K562 (cell line): ENCODE results near the gene RYR3. TPM values are rescaled to one million over a fixed set of nuclear protein-coding genes. Genes with fewer than 3 reads are reported as not detected.

Experiments used
- ATAC-seq: fragments of 200-7000 bp; cut with Tn5 transposase; 3 replicates; pipeline ENCODE4 v1.9.1; 2020; ENCODE audit warnings: moderate library complexity
- BruUV-seq: library from RNA; stranded (reverse); fragments of 400-500 nt; replicated peaks from 2 replicates; lab custom pipeline; 2021; lab: Mats Ljungman, UMichigan
- CTCF ChIA-PET: fragments of 300-600 bp; formaldehyde crosslinking; extraction: SDS; loops from one replicate; lab custom pipeline; 2021; ENCODE audit warnings: low intra/inter-chr PET ratio; lab: Yijun Ruan, JAX
- POLR2A ChIA-PET: fragments of 300-600, 350-650 bp; sonication (Branson Sonifier 250); formaldehyde crosslinking; extraction: SDS; loops from one replicate; lab custom pipeline; 2021; ENCODE audit warnings: antibody characterized with exemption, inconsistent platforms; lab: Yijun Ruan, JAX
- DNase-seq, 4 experiments: peaks; one replicate each; pipeline versions ENCODE4 v3.0.0 to v3.0.0-alpha.2; 2011 to 2018; ENCODE audit warnings: low spot score in 3 of 4, mixed read lengths in 3 of 4; ENCODE audit errors: extremely low read depth in 1 of 4
- FAIRE-seq: peaks from 2 replicates; lab custom pipeline; 2011; peaks lifted over from hg19 to GRCh38; lab: Jason Lieb, UNC
- H2AFZ ChIP-seq: 2 replicates; pipeline ENCODE4 v1.6.0; 2011; ENCODE audit warnings: low read depth, low read length, control low read depth, inconsistent platforms
- H3K27ac ChIP-seq: fragments of 200-600 bp; 3 replicates; pipeline ENCODE4 v1.8.0; 2011; ENCODE audit warnings: low read depth, mild to moderate bottlenecking, control low read depth, inconsistent platforms, low read length, moderate library complexity, mixed read lengths; ENCODE audit errors: extremely low read depth
- H3K27me3 ChIP-seq, 2 experiments: fragments of 300-600 bp in 1 of 2; 2 replicates in 1 of 2; 3 replicates in 1 of 2; pipeline versions ENCODE4 v1.6.0 to v1.8.0; 2011; ENCODE audit warnings: inconsistent platforms in 2 of 2, low read length in 2 of 2, mild to moderate bottlenecking in 1 of 2, mixed read lengths in 1 of 2, moderate library complexity in 1 of 2; ENCODE audit not compliant: control insufficient read depth in 2 of 2, insufficient read depth in 2 of 2
- H3K36me3 ChIP-seq: fragments of 300-600 bp; 3 replicates; pipeline ENCODE4 v1.8.0; 2011; ENCODE audit warnings: mild to moderate bottlenecking, low read length, inconsistent platforms; ENCODE audit not compliant: control insufficient read depth, insufficient read depth
- H3K4me1 ChIP-seq, 2 experiments: fragments of 200-600 bp in 1 of 2; replicated peaks in 1 of 2; 2 replicates in 1 of 2; 3 replicates in 1 of 2; pipeline versions ENCODE4 v1.5.1 to v1.8.0; 2011; ENCODE audit warnings: inconsistent platforms in 2 of 2, low read length in 2 of 2, mild to moderate bottlenecking in 1 of 2, mixed read lengths in 1 of 2, moderate library complexity in 1 of 2; ENCODE audit not compliant: control insufficient read depth in 2 of 2, insufficient read depth in 2 of 2
- H3K4me2 ChIP-seq: 2 replicates; pipeline ENCODE4 v1.6.1; 2011; ENCODE audit warnings: low read length, control low read depth, inconsistent platforms, mixed read lengths; ENCODE audit not compliant: insufficient read depth
- H3K4me3 ChIP-seq: fragments of 200-600 bp; sonication (generic), shearing (Covaris generic); 2 replicates; pipeline ENCODE4 v1.5.1; 2016; ENCODE audit warnings: control low read depth, inconsistent platforms
- H3K79me2 ChIP-seq: fragments of 200-600 bp; 3 replicates; pipeline ENCODE4 v1.8.0; 2011; ENCODE audit warnings: low read length, inconsistent platforms; ENCODE audit not compliant: control insufficient read depth, insufficient read depth
- H3K9ac ChIP-seq, 2 experiments: 2 replicates each; pipeline versions ENCODE4 v1.6.0 to v1.6.1; 2011; ENCODE audit warnings: low read depth in 2 of 2, low read length in 2 of 2, control low read depth in 1 of 2, inconsistent platforms in 1 of 2, mild to moderate bottlenecking in 1 of 2, mixed read lengths in 1 of 2; ENCODE audit not compliant: insufficient read depth in 1 of 2
- H3K9me1 ChIP-seq: one replicate; pipeline ENCODE4 v1.6.0; 2011; ENCODE audit warnings: inconsistent platforms, mild to moderate bottlenecking, low read length, moderate library complexity; ENCODE audit not compliant: control insufficient read depth, insufficient read depth
- H3K9me3 ChIP-seq: replicated peaks from 2 replicates; pipeline ENCODE4 v1.5.1; 2011; ENCODE audit warnings: low read depth, low read length, inconsistent platforms; ENCODE audit not compliant: control insufficient read depth, insufficient read depth
- H4K20me1 ChIP-seq: replicated peaks from 2 replicates; pipeline ENCODE4 v1.6.1; 2011; ENCODE audit warnings: low read length, inconsistent platforms, mixed read lengths; ENCODE audit not compliant: control insufficient read depth, insufficient read depth
- RB1 ChIP-seq: fragments of 450-650 bp; IDR thresholded peaks from 2 replicates; pipeline ENCODE4 v1.6.1; 2017; ENCODE audit warnings: low read depth, mild to moderate bottlenecking
- THRAP3 ChIP-seq: fragments of 450-650 bp; IDR thresholded peaks from 2 replicates; pipeline ENCODE4 v1.6.1; 2016; ENCODE audit warnings: mild to moderate bottlenecking, inconsistent platforms, borderline replicate concordance
- ZNF318 ChIP-seq, 2 experiments: fragments of 450-650 bp; IDR thresholded peaks; 2 replicates each; pipeline ENCODE4 v1.6.1; 2016; ENCODE audit warnings: mild to moderate bottlenecking in 2 of 2, borderline replicate concordance in 1 of 2, low read depth in 1 of 2, moderate library complexity in 1 of 2
- WGBS: fragments of 100-300 bp; shearing (Covaris generic); methylation state at CpG from one replicate; pipeline ENCODE4 v1.1.6; 2016; ENCODE audit warnings: low coverage, mixed read lengths; ENCODE audit not compliant: insufficient coverage; ENCODE audit errors: missing lambda C conversion rate; 5-methylcytosine and 5-hydroxymethylcytosine counted together
- in situ Hi-C: fragments of 300-500 bp; cut with MboI; formaldehyde crosslinking; loops from 4 replicates; pipeline ENCODE4 v1.15.0; 2018; ENCODE audit warnings: inconsistent platforms, mixed read lengths
- intact Hi-C: fragments of 100-400 bp; cut with micrococcal nuclease; formaldehyde crosslinking; loops from 2 replicates; pipeline ENCODE4 v1.14.2; 2022
- polyA plus RNA-seq, 8 experiments: library from polyadenylated mRNA; depleted of rRNA in 4 of 8; stranded (reverse) in 5 of 8; unstranded in 3 of 8; fragments of >200 nt; fragmentation: Nextera tagmentation in 2 of 8; fragmentation: Illumina TruSeq in 1 of 8; extraction: Ambion mirVana in 2 of 8; extraction: Trizol in 1 of 8; gene quantifications; 2 replicates each; pipeline versions ENCODE4 v1.2.1 to v1.2.3, GENCODE V29; 2011 to 2014; ENCODE audit warnings: inconsistent platforms in 1 of 8, missing spikeins in 1 of 8
- total RNA-seq, 7 experiments: library from RNA; depleted of rRNA in 6 of 7; stranded (reverse); fragments of >200 nt in 6 of 7; fragmentation: Illumina TruSeq in 2 of 7; extraction: Trizol in 2 of 7; gene quantifications; 2 replicates each; pipeline versions ENCODE4 v1.2.1 to v1.2.3, GENCODE V29; 2011 to 2021; ENCODE audit warnings: low replicate concordance in 1 of 7
- TF ChIP-seq, protein P1 (sequence below): fragments of 250-450 bp; sonication (Bioruptor Pico); IDR thresholded peaks from 2 replicates; pipeline ENCODE4 v1.4.0; 2020

RYR3 gene
- total and polyA plus RNA-seq, 9 of the 15 experiments (the other 6 are each of a cell fraction or from before 2014, with no cell fraction given), result 0.04 TPM; not detected in 8

GRCh38 chr15:33680336-33680735, 369.6 kb downstream of the RYR3 start:
- BruUV-seq, result no TSS peak
- DNase-seq (no peak), FAIRE-seq (no peak), ATAC-seq (no peak)
- in situ Hi-C loops (no loop called here), intact Hi-C loops (no loop called here)
- H3K9ac ChIP-seq, result no peak overlapping the region
- H3K4me1 ChIP-seq, result peaks cover 0 to 3% of the 10 kb centered on the region in 2 experiments; a peak in 3 of 5 replicates
- no peak overlapping the region for H3K4me3 ChIP-seq
- no peak overlapping the region for H2AFZ ChIP-seq
- ChIA-PET CTCF (no interaction called here), POLR2A (interaction anchor here (1.0 kb wide), 1 partner anchor 15 kb away, joined by 3 read pairs; no protein-coding TSS in a partner anchor)
- no peaks in the 10 kb centered on the region for H3K9me3 ChIP-seq
- H3K4me2 ChIP-seq, result no peak overlapping the region
- no peak overlapping the region for H3K27ac ChIP-seq
- H4K20me1 ChIP-seq, result no peaks in the 10 kb centered on the region; the same call in 1 of the 2 replicates
- 3% methylated on average over 5 of the region's 5 CpGs for WGBS
- no peak for TF ChIP-seq RB1
- TF ChIP-seq THRAP3, result no peak
- TF ChIP-seq ZNF318 (IDR thresholded peaks at IDR 0.05; ENCODE audit: borderline replicate concordance in 1 of 2, low read depth in 1 of 2), result no peak
- TF ChIP-seq, protein P1, sequence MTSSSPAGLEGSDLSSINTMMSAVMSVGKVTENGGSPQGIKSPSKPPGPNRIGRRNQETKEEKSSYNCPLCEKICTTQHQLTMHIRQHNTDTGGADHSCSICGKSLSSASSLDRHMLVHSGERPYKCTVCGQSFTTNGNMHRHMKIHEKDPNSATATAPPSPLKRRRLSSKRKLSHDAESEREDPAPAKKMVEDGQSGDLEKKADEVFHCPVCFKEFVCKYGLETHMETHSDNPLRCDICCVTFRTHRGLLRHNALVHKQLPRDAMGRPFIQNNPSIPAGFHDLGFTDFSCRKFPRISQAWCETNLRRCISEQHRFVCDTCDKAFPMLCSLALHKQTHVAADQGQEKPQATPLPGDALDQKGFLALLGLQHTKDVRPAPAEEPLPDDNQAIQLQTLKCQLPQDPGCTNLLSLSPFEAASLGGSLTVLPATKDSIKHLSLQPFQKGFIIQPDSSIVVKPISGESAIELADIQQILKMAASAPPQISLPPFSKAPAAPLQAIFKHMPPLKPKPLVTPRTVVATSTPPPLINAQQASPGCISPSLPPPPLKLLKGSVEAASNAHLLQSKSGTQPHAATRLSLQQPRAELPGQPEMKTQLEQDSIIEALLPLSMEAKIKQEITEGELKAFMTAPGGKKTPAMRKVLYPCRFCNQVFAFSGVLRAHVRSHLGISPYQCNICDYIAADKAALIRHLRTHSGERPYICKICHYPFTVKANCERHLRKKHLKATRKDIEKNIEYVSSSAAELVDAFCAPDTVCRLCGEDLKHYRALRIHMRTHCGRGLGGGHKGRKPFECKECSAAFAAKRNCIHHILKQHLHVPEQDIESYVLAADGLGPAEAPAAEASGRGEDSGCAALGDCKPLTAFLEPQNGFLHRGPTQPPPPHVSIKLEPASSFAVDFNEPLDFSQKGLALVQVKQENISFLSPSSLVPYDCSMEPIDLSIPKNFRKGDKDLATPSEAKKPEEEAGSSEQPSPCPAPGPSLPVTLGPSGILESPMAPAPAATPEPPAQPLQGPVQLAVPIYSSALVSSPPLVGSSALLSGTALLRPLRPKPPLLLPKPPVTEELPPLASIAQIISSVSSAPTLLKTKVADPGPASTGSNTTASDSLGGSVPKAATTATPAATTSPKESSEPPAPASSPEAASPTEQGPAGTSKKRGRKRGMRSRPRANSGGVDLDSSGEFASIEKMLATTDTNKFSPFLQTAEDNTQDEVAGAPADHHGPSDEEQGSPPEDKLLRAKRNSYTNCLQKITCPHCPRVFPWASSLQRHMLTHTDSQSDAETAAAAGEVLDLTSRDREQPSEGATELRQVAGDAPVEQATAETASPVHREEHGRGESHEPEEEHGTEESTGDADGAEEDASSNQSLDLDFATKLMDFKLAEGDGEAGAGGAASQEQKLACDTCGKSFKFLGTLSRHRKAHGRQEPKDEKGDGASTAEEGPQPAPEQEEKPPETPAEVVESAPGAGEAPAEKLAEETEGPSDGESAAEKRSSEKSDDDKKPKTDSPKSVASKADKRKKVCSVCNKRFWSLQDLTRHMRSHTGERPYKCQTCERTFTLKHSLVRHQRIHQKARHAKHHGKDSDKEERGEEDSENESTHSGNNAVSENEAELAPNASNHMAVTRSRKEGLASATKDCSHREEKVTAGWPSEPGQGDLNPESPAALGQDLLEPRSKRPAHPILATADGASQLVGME (CRISPR knock-in tag), result no peak
- H3K9me1 ChIP-seq, result no peaks in the 10 kb centered on the region
- H3K27me3 ChIP-seq, result peaks cover 0 to 5% of the 10 kb centered on the region in 2 experiments; a peak in 1 of 5 replicates
- no peaks in the 10 kb centered on the region for H3K36me3 ChIP-seq
- no peaks in the 10 kb centered on the region for H3K79me2 ChIP-seq
